Measurements from ENCODE around the gene ZEB2.

The ZEB2 gene

DNA sequence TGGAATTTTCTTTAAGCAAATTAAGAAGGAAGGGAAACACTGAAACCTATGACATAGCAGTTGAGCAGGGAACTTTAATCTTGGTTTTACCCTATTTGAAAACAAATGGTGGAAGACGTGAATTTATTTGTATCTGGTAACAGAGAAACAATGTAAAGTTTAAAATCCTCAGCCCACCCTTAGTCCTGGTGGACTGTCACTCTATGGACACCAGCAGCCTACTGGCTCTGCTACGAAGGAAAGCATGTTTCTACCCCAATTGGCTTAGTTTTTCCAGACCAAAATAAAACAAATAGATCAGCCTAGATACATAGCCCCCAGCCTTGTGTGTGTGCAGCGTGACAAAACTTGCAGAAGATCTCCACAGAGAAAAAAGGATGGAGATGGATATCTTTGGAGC, 7.4 kb downstream of the ZEB2 start:
- DNase-seq, result no peak

GRCh38 chr2:144511937-144512336, 8.0 kb downstream of the ZEB2 start:
- DNase-seq, result no peak

GRCh38 chr2:144511226-144511810, 8.6 kb downstream of the ZEB2 start:
- DNase-seq, result no peak

GRCh38 chr2:144510294-144510991, 9.5 kb downstream of the ZEB2 start:
- no peak for DNase-seq

DNA sequence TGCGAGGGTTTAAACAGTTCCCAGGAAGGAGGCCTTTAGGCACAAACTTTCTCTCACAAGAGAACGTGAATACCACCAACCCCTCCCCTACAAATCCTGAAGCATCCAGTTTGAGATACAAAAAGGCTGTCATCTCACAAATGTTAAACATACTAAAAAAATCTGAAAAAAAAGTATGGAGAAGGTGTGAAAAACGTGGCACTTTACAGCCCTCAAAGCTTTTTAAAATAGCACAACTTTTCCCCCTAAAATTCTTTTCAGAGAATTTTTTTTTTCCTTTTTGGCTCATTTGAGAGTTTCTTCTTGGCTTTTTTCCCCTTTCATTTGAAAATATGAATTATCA, 10.1 kb downstream of the ZEB2 start:
- DNase-seq, result no peak

- DNase-seq, result no peak
Measured at GRCh38 chr2:144509001-144509878, 10.7 kb downstream of the ZEB2 start.

DNA sequence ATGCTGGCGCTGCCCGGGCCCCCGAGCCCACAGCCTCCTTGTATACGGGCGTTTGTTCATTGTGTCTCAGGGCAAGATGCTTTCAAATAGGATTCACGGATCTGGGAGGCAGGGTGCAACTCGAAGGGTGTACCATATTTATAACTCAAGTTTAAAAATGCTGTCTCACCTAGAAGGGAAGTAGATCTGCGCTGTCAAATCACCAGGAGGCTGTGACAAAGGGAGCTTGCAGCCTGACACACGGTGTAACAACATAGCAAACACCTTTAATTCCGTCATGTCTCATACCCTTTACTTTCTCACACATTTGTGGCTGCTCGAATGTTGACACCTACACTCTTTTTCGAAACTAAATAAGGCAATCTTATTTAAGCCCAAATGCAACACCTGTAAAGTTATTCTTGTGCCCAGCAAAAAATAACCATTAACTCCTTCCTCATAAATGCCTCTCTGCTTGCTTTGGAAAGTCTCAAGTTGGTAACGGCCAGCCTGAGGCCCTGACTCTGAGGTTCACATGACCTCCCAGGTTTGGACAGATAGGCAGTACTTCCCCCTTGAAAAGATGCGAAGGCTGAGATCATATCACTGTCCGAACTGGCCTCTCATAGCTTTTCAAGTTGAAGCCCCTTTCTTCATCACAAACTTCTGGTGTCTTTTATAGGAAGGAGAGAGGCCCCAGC, 11.6 kb downstream of the ZEB2 start:
- no peak for DNase-seq

GRCh38 chr2:144507441-144508171, 12.3 kb downstream of the ZEB2 start:
- no peak for DNase-seq

DNA sequence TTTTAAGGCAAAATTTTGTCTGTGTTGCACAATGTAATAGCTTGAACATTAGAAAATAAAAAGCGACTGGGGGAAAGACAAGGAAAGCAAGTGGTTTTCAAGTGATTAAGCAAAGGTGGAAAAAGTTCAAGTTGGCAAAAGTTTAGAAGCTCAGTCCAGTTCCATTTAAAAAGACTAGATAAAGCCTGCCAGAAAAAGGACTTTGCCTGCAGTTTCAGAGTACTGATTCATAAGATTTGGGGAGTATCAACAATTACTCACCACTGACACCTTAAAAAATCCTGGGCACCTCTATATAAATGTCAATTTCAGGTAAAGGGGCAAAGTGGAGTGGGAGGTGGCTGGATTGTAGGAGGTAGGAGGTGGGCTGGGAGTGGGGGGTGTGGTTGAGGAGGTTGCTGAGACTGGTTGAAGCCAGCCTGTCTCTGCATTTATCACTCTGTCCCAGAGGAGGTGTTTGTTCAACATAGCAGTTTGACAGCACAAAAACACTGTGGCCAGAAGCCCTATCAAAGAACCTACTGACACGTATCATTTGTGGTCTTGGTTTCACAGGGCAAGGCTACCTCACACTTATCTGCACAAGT, 14.6 kb downstream of the ZEB2 start:
- DNase-seq, result no peak

DNA sequence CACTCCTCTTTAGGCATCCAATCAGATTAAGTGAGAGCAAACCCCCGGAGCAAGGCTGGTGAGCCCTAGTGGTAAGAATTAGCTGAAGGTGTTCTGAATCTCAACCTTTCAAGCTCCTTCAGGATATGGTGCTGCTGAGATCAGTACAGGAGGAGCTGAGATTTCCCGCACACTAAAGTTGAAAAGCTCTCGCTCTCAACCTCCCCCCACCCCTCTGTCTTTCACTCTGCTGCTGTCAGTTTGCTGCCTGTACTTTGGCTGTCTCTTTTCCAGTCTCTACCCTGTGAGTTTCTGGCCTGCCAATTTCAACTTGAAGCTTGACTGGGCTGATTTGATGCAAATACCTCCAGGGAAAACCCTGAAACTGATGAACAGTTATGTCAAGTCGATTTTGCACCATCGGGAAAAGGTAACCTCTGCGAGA, 15.7 kb downstream of the ZEB2 start:
- no peak for DNase-seq

DNA sequence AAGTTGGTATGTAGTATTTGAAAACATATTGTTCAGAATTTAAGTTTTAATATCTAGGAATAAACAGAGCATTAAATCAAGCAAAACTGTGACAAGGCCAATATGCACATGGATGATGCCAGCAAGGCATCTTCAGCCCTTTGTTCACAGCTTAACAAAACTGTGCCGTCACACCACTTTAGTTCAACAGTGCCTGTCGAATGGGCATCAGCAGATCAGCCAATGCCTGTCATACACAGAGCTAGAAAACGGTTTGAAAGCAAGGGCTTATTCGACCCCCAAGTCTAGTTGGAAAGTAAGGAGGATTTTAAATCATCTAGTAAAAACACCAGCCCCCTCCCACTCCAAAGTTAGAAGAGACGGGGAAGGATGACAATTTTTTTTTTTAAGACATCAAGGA, 16.7 kb downstream of the ZEB2 start:
- DNase-seq, result no peak

DNA sequence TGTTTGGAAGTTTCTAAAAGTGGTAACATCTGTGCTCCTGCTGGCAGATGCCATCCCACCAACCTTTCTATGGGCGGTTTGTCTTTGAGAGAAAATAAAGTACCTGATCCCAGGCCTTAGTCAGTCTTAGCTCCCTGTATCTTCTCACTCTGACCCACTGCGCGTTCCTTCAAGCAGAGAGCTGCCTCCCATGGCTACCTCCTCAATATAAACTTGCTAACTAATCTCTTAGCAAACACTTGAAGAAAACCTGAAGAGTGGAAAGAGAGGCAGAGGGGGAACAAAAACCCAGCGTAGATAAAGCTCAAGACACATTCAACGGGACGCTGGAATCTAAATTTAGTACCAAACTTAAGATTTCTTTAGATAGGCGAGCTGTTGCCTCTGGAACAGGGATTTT, 17.6 kb downstream of the ZEB2 start:
- no peak for DNase-seq

- no peak for DNase-seq
Measured at GRCh38 chr2:144501627-144502026, 18.3 kb downstream of the ZEB2 start.

GRCh38 chr2:144501118-144501517, 18.8 kb downstream of the ZEB2 start:
- DNase-seq, result no peak

DNA sequence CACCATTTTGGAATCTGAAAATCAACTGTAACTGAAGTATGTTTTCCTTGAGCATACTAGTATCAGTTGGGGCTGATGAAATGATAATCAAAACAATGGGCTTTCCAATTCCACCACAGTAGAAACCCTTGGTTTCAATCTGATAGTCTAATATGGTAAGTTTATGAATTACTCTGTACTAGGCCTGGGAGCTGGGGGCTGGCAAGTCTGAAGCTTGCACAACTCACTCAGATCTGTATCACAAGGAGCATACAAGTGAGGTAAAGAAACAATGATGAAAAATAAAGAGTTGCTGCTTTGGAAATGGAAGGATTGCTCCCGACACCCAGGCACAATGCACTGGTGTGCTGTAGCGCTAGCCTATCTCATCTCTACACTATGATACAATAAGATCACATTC, 19.4 kb downstream of the ZEB2 start:
- no peak for DNase-seq

DNA sequence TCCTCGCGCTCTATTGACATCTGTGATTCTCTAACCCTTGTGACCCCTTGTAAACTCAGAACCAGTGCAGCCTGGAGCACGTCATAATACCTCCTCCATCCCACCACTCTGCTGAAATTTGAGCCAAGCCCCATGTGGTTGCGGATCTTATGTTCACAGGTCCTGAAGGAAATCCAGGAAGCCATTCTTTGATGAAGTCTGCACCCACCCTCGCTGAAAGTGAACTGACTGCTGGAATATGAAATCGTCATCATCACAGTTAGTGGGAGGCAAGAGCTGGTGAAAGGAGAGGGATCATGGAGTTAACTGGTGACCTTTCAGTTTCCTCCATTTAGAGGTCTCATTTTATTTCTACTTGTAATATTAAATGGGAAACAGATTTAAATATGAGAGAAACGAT, 21.6 kb downstream of the ZEB2 start:
- no peak for DNase-seq

GRCh38 chr2:144496977-144497598, 22.8 kb downstream of the ZEB2 start:
- DNase-seq, result no peak

DNA sequence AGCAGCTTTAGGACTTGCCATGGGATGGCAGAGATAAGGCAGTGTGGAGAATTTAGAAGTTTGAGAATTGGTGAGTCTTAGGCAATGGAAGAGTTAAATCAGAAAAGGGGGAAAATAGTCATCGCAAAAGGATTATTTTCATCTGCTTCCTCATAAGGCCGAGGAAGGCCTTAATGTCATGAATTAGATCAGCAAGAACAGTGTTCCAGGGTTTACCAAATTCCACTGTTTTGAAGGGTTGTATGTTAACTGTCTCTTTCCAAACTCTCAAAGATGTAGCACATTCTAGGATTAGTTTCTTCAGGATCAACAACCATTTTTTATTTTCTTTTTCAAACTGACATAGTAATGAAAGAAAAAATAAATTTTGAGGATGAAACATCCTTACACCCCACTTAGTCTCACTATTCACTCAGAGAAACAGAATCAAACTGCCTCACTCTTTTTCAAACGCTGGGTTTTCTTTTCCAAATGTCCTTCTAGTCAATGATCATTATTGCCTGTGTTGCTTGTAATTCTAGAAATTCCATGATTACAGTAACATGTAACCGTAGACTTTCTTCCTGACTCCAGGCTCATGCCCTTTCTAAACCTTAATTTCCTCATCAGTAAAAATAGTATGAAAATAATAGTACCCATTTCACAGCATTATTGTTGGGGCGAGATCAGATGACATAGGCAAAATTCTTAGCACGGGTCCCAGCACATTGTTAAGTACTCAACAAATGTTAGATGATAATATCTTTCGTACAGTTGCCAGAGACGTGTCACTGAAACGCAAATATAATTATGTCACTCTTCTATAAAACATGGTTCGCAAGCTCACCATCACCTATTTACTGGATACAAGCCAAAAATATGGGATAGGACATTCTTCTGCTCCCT, 23.6 kb downstream of the ZEB2 start:
- no peak for DNase-seq

DNA sequence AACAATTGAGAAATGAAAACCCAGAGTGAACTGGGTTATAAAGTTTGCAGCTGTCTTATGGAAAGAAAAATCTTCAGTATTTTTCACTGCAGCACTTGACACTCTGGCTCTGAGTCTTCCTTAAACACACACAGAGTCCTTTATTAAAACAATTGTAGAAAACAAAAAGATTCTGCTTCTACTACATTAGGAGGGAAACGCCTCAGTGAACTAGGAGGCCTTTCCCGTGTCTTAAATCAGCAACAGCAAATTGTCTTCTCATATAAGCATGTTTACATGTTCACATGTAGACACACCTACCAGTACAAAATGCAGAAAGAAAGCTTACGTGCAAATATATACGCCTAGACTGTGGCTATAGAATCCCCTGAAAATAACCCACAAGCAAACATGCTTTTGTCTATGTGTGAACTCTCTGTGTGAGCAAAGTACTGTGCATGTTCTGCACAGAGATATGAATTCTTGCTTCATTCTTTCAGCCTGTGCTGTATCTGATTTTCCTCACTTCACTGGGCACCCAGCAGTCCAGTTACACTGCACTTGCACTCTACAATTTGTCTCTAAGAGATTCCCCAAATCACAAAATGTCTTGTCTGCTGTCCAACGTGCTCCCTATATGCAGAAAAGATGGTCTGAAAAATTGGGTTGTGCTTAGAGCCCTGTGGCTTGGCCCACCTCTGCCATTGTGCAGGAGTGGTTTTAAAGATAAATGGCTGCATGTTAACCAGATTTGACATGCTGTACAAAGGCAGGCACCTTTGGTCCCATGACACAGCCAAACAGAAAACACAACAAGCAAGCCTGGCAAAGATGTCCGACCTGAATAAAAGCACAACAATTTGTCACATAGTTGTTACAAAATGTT, 24.5 kb downstream of the ZEB2 start:
- DNase-seq, result no peak
